Cardiac fibroblast (primary cell): ENCODE data around the gene OTOGL.

ENCODE experiments used
- DNase-seq, 2 donors: peaks; one replicate each; pipeline versions ENCODE4 v3.0.0 to v3.0.0-alpha.2; 2010; ENCODE audit warnings: low read depth in 2 of 2
- H3K4me3 ChIP-seq, 2 donors: replicated peaks in 1 of 2; 1 replicate in 1 of 2; 2 replicates in 1 of 2; pipeline ENCODE4 v1.5.1; 2011; ENCODE audit warnings: low read depth in 2 of 2, low read length in 2 of 2, mild to moderate bottlenecking in 2 of 2, moderate library complexity in 1 of 2
- CTCF ChIP-seq: IDR thresholded peaks from one replicate; pipeline ENCODE4 v1.5.1; 2011; ENCODE audit warnings: low read depth, mild to moderate bottlenecking, low read length, inconsistent platforms

Gene OTOGL

GRCh38 chr12:80268924-80269749, 169.8 kb downstream of the OTOGL start:
- DNase-seq = peak; percentile 39 to 87
- no peak overlapping the region for H3K4me3 ChIP-seq

DNA sequence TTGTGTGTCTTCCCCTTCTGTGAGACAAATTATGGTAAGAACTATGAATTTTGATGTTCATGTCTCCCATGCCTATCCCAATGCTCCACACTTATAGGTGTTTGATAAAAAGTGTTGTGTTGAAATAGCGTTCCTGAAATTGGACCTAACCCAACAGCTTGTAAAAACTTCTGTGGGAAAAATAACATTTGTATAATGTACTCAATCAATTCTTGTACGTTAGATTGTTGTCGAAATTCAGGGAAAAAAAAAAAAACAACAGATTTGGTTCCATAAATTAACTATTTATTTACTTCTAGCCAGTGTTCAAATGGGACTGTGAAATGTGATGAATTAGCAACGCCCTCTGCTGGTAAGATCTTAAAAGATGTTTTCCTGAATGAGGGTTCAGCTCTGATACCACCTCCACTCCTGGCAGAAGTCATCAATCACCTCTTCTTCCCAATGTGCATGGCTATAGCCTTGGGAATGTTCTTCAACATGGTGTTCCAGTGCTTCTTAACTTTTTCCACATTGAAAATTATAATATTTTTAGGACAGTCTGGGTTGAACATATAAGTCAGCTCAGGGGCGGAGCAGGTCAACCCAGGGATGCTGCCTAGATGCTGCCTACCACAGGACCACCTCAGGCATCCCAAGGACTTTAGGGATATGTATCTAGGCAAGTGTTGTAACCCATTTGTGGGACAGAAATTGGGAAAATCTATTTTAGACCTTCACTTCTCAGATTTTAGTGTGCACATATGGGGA, 170.6 kb downstream of the OTOGL start:
- TF ChIP-seq CTCF = peak; percentile 50
- no peak overlapping the region for H3K4me3 ChIP-seq
- peak; percentile 67 to 73 for DNase-seq

More at GRCh38 chr12:80268924-80269749, 169.8 kb downstream of the OTOGL start:
- no peak for TF ChIP-seq CTCF

DNA sequence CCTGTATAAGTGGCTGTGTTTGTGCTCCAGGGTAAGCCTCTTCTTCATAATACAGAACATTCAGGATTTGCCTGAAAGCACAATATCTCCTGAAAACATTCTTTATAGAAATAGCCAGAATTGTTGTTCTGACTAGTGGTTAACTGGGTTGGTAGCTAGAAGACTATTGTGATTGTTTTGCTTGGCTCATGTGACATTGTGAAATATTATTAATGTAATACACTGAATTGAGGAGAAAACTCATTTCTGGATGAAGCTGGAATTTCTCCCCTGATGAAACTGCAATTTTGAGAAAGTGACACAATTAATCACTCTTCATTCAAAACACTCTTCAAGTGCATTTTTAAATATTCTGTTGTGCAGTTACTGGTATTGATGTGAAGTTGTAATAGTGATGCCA, 172.4 kb downstream of the OTOGL start:
- no peak overlapping the region for H3K4me3 ChIP-seq
- peak; percentile 1 to 16 for DNase-seq
- TF ChIP-seq CTCF = no peak

DNA sequence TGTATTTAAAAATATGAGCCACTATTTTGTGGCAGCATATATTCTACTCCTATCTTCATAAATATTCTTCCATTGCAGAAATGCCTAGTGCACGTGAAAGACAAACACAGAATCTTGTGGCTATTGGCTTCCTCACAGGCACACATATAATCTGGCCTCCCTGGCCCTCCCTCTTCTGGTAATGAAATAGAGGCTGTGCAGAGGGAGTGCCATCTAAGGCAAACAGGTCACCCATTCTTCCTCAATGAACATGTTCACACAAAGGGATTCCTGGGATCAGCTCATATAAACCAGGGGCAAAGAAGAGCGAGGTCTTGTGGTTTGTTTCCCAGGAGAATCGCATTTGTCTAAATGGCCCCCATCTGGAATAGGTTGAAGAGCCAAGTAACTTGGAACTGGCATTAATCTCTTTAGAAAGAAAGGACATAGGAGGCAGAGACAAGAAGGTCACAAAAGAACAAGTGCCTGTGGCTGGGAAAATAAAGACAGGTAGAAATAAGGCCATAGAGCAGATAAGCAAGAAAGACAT, 173.1 kb downstream of the OTOGL start:
- no peak for TF ChIP-seq CTCF
- no peak for DNase-seq
- no peak overlapping the region for H3K4me3 ChIP-seq

- TF ChIP-seq CTCF = no peak
- H3K4me3 ChIP-seq = no peak overlapping the region
- DNase-seq = no peak
Measured at GRCh38 chr12:80273144-80273543, 173.8 kb downstream of the OTOGL start.

GRCh38 chr12:80277732-80278131, 178.4 kb downstream of the OTOGL start:
- no peak for TF ChIP-seq CTCF
- DNase-seq = no peak
- no peak overlapping the region for H3K4me3 ChIP-seq
